ENCODE measurements around the gene DDX31.

DNA sequence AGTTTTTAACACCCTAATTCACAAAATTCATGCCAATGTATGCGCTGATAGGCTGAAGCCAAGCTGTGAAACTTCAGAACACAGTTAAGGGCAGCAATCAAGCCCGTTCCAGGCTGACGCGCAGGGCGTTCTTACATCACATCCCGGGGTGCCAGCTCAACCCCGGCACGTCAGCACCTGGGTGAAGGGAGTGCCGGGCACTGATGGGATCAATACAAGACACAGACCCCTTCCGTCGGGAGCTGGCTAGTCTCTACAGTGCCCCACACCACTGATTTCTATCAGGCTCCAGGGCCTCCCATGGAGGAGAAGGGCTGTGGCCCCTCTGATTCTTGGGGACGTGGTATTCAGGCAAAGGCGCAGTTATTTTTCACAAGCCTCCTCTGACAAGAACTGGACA lies 75.4 kb downstream of the DDX31 start:
- no peak for TF ChIP-seq GATA3 (IDR thresholded peaks at IDR 0.05; ENCODE audit: low read depth, low read length)
- TF ChIP-seq GATA2 (IDR thresholded peaks at IDR 0.05; ENCODE audit: low read depth, low read length): no peak
